Subcutaneous adipose tissue (tissue), 4 donors: Measurements from ENCODE around the gene MYEOV. TPM values are rescaled to one million over a fixed set of nuclear protein-coding genes. Genes with fewer than 3 reads are reported as not detected.

Experiments used
- CTCF ChIP-seq: fragments of 450-650 bp; IDR thresholded peaks from one replicate; pipeline ENCODE4 v1.5.1; 2016; ENCODE audit warnings: low read depth, mild to moderate bottlenecking, control low read depth, antibody characterized with exemption, moderate library complexity
- total RNA-seq, 4 donors: library from RNA; depleted of rRNA; stranded (reverse); fragments of >200 nt; gene quantifications; one replicate each; pipeline ENCODE4 v1.1.0, GENCODE V29; 2016

The MYEOV gene
- total RNA-seq, 4 donors from 2014 or later = 21.4 to 57.9 (median 39.2) TPM

- no peak for TF ChIP-seq CTCF
These were observed 5.7 kb upstream of the MYEOV start for GRCh38 chr11:69287968-69288882.

DNA sequence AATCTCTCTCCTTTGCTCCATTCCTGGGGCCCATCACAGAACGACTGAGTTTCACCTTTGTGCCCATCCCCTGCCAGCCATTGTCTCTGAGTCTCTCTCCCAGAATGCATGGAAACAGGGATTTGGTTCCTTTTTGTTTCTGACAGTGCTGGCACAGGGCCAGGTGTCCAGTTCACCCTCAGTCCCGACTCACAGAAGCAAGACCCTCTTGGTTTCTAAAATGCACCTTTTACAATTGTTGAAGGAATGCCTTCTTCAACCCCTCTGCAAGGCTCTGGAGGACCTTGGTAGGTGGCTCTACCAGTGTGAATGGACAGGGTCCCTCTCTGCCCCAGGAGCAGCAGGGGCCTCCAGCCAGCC is 5.1 kb upstream of the MYEOV start:
- TF ChIP-seq CTCF = no peak

- no peak for TF ChIP-seq CTCF
These were observed 3.1 kb upstream of the MYEOV start for GRCh38 chr11:69290806-69291205.

DNA sequence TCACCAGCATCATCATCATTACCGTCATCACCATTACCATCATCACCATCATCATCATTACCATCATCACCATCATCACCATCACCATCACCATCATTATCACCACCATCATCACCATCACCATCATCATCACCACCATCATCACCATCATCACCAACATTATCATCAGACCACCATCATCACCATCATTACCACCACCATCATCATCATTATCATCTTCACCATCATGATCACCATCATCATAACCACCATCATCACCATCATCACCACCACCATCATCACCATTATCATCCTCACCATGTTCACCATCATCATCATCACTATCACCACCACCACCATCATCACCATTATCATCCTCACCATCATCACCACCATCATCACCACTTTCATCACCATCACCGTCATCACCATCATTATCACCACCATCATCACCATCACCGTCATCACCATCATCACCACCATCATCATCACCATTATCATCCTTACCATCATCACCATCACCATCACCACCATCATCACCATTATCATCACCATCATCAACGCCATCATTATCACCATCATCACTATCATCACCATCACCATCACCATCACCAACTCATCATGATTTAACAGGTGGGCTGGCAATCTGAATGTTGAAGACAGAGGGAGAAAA is 2.4 kb upstream of the MYEOV start:
- TF ChIP-seq CTCF = no peak

DNA sequence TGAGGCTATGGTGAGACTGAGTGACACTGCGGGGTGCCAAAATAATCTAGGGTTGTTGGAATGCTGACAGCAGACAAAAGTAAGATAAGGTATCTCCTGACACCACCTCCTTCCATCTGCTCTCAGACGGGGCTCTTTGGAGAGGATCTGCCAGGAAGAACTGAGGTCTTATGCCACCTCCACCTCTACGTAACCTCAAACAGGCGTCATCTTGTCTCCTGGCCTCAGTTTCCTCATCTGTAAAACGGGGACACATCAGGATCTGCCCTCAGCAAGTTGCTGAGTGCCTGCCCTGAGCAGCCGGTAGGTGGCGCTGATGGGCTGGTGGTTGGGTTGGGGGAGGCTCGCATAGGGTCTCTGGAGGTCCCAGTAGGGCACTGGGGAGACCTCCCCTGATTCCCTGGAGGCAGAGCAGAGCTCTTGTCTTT is 1.7 kb upstream of the MYEOV start:
- no peak for TF ChIP-seq CTCF

GRCh38 chr11:69293087-69293486 is 868 bp upstream of the MYEOV start:
- TF ChIP-seq CTCF = no peak

GRCh38 chr11:69294571-69295078 is 670 bp downstream of the MYEOV start:
- TF ChIP-seq CTCF = no peak
